Activated naive CD8-positive, alpha-beta T cell treated with anti-CD3 and anti-CD28 coated beads, Interleukin-2, amount 50 U/mL, for 16 hours (primary cell): ENCODE results near the gene ZNF677.
A peak's percentile ranks its signal among the peaks of the same experiment; 100 is the strongest.
"Not testable (repeated sequence)": the region's sequence is repeated elsewhere in the genome, so short reads cannot be mapped to it uniquely, and the experiment has no call there.

ENCODE experiments used
- DNase-seq: peaks from one replicate; pipeline ENCODE4 v3.0.0-alpha.2; 2020; ENCODE audit warnings: low read depth, low spot score

ZNF677 gene

DNA sequence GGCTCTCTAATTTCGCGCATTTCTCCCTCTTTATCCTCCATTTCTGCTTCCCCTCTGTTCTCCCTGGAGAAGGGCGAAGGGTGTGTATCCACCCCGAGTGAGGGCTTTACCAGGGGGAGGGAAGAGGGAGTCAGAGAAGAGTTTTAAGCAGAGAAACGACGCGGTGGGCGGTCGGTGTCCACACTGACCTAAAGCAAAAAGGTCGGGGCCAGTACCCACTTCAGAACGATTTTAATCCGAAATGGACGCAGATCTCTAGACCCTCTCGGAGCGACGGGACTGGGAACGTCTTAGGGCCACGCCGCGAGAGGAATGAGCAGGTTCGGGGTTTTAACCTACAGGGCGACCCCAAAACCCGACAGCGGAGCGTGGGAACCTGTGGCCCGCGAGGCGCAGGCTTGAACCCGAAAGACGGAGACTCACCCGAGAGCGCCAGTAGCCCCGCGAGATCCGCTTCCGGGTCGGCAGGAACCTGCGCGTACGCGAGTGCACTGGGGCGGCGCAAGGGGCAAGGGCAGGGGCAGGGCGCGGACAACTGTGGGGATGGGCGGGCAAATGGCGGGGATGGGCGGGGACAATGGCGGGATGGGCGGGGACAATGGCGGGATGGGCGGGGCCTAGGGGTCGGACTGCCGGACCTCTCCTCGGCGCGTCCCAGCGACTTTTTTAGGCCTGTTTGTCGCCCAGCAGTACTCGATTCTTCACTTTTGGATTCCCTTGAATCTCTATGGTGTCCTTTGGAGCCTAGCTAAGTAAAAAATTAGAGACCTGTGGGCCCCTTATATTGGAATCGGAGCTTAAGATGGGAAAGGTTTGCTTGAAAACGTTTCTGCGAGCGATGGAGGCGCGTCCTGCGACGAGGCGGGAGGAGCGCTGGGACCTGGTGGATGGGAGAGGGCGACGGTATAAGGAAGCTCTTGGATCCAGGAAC, at the start of gene ZNF677:
ZNF677 (minus strand) TSS at position 463 of the 931 bp plus-strand sequence. CDS start 3,323 bp downstream, outside the sequence.
- peak; percentile 60 for DNase-seq

DNA sequence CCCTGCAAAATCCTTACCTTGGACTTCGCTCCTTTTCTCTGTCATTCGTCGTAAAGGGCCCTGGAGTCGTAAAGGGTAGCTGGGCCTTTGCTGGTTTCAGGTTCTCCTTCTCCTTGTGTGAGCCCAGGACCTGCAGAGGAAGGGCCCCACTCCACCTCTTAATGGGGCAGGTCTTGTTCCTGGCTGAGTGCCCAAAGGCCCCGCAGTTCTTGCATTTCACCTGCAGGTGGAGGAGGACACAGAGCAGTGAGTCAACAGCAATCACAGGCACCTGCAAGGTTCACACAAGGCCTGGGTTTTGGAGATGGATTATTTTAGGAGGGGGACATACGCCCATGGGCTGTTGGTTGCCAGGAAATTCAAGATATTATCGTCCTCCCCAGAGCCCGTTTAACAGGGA, 46.7 kb upstream of the ZNF677 start:
- not testable (repeated sequence) for DNase-seq

DNA sequence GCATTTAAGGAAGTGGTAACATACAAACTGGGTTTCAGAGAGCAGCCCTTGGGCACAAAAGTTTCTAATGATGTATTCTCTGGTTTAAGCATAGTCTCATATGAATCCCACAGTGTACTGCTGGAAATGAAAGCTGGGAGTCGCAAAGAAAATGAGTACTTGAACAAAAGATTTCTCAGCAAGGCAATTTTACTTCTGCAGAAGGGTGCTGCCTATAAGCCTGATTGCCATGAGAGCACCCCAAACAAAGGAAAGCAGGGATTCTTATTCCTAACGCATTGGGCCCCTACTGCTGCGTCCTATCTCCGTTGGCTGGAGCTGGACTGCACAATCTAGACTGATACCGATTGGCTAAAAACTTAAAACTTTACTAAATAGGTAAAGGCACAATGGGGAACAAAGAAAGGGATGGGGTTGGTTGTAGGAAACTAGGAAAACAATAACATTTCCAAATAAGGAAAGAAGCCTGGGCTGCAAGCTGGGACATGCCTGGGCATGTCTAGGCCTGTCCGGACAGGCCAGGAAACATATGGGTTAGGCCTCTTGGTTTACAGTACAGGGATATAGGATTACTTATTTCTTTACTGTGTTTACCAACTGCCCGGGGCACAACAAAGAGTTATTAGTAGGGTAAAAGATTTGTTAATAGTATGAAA, 40.2 kb upstream of the ZNF677 start:
- DNase-seq: no peak

DNA sequence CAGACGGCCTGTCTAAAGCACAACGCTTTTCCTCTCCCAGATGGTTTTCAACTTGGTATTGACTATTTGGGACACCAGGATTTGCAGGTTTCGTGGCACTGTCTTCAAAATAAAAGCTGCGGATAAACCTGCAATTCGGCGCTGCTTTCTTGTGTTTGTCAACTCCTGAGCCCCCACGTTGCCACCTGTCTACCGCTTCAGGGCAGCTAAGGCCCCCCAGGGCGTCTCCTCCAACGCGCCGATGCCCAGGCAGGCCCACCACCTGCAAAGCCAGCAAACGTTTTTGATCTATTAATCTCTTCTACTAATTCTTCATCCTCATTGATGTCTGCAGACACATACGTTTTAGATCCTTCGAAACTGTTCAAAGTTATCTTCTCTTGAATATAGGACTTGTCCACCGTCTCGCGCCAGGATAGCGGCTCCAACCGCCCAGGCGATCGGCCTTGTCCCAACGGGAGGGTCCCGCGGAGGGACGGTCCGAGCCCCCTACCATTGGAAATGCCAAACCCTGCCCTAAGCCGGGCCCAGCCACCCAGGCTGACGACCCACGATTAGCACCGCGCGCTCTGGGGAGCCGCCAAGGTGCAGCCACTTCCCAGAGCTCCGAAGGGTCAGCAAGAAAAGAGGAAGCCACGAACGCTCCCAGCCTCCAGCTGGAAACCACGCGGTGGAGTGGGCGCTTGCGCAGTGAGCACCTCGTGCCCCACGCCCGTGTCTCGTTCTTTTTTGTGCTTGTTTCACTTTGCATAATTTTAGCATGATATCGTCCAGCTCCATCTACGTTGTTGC, 36.3 kb upstream of the ZNF677 start:
- no peak for DNase-seq

DNA sequence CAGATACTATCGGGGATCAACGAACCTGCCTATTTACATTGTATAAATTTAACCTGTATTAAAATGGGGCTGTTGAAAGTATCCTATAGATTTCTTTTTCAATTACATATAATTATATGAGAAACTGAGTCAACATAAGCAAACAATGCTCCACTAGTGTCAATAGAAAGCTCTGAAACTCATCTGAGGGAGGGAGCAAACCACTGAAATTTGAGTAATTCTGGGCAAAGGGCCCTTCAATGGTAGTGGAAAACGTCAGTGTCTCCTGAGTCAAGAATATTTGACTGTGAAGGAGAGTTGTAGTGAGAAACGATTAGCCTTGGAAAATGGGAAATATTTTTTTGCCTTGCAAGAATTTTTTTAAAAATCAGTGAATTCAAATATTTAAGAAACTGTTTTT, 30.4 kb upstream of the ZNF677 start:
- DNase-seq: no peak

DNA sequence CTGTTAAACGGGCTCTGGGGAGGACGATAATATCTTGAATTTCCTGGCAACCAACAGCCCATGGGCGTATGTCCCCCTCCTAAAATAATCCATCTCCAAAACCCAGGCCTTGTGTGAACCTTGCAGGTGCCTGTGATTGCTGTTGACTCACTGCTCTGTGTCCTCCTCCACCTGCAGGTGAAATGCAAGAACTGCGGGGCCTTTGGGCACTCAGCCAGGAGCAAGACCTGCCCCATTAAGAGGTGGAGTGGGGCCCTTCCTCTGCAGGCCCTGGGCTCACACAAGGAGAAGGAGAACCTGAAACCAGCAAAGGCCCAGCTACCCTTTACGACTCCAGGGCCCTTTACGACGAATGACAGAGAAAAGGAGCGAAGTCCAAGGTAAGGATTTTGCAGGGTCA, 27.3 kb upstream of the ZNF677 start:
- DNase-seq: not testable (repeated sequence)

DNA sequence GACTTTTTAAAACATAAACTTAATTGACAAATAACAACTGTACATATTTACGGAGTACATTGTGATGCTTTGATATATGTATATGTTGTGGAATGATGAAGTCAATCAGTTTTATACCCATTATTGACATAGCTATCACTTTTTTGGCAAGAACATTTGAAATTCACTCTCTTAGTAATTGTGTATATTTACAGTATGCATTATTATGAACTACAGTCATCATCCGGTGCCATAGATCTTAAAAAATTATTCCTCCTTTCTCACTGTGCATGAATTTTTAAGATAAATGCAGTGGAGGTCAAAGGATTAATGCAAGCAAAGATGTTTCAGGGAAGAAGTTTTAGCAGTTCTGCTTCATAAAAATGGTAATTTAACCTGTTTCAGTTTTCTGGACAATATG, 20.8 kb upstream of the ZNF677 start:
- DNase-seq: no peak

DNA sequence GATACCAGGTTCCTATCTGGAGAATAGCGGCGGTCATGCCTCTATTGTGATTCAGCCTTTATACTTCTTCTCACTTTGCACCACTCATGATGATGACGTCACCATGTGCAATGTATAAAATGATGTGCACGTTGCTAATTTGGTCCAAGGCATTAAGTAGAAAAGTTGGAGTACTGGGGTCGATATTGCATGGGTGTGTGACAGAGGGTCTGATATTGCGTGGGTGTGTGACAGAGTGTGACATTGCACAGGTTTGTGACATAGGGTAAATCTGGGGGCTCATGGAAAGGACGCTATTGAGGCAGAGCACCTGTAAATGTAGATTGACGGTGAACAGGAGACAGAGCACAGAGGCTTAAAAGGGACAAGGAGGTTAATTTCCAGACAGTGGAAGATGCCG, 17.4 kb upstream of the ZNF677 start:
- no peak for DNase-seq

DNA sequence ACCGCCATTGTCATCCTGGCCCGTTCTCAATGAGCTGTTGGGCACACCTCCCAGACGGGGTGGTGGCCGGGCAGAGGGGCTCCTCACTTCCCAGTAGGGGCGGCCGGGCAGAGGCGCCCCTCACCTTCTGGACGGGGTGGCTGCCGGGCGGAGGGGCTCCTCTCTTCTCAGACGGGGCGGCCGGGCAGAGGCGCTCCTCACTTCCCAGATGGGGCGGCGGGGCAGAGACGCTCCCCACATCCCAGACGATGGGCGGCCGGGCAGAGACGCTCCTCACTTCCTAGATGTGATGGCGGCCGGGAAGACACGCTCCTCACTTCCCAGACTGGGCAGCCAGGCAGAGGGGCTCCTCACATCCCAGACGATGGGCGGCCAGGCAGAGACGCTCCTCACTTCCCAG, 15.2 kb upstream of the ZNF677 start:
- DNase-seq: not testable (repeated sequence)

DNA sequence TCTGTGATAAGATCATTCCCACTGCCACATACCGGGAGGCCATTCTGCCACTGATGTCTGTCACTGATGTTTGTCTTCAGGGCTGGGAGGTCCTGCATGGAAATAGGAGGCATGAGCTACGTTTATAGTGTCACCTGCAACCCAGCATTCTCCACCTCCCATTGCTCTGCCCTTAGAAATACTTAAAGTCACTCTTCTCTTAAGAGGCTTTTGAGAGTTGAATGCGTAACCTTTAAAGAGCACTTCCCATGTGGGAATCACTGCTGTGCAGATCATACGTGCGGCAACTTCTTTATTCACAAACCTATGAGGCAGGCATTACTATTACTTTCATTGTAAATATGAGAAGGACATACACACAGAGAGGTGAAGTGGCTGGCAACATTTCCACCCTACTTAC, 12.9 kb upstream of the ZNF677 start, which contains the start of gene VN1R4:
VN1R4 (minus strand) TSS at position 101 of the 400 bp plus-strand sequence; CDS start at position 43, 58 bp downstream.
- not testable (repeated sequence) for DNase-seq

DNA sequence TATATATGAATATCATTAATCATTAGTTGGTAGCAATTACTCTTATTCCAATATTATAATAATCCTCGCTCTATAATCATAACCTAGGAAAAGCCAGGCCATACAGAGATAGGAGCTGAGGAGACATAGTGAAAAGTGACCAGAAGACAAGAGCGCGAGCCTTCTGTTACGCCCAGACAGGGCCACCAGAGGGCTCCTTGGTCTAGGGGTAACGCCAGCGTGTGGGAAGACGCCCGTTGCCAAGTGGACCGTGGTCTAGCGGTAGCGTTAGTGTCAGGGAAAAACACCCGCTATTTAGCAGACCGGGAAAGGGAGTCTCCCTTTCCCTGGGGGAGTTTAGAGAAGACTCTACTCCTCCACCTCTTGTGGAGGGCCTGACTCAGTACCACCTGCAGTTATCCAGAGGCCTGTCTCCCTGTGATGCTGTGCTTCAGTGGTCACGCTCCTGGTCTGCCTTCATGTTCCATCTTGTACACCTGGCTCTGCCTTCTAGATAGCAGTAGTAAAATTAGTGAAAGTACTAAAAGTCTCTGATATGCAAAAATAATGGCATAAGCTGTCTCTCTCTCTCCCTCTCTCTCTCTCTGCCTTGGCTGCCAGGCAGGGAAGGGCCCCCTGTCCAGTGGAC, 3.2 kb upstream of the ZNF677 start, which contains the start of gene VN1R2:
VN1R2 (plus strand) TSS at position 578 of the 628 bp plus-strand sequence. CDS start 84 bp downstream, outside the sequence.
- DNase-seq: not testable (repeated sequence)

DNA sequence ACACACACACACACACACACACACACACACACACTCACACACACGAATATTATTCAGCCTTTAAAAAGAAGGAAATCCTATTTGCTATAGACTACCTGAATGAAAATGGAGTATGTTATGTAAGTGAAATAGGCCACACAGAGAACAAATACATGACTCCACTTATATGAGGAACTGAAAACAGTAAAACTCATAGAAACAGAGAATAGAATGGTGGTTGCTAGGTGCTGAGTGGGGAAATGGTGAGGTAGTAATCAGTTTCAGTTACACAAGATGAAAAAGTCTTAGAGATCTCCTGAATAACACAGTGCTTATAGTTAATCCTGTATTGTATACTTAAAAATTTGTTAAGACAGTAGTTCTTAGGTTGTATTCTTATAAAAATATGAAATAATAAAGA, 8.2 kb downstream of the ZNF677 start:
- DNase-seq: no peak

DNA sequence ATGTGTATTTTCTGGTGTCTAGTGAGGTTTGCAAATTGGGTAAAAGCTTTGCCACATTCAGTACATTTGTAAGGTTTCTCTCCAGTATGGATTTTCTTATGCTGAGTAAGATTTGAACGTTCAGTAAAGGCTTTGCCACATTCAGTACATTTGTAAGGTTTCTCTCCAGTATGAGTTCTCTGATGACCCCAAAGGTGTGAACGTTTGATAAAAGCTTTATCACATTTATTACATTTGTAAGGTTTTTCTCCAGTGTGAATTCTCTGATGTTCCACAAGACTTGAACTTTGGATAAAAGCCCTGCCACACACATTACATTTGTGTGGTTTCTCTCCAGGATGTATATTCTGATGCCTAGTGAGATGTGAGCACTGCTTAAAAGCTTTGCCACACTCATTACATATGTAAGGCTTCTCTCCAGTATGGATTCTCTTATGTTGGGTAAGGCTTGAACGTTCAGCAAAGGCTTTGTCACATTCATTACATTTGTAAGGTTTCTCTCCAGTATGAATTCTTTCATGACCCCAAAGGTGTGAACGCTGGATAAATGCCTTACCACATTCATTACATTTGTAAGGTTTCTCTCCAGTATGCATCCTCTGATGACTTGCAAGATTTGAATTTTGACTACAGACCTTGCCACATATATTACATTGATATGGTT, 17.4 kb downstream of the ZNF677 start:
- no peak for DNase-seq

DNA sequence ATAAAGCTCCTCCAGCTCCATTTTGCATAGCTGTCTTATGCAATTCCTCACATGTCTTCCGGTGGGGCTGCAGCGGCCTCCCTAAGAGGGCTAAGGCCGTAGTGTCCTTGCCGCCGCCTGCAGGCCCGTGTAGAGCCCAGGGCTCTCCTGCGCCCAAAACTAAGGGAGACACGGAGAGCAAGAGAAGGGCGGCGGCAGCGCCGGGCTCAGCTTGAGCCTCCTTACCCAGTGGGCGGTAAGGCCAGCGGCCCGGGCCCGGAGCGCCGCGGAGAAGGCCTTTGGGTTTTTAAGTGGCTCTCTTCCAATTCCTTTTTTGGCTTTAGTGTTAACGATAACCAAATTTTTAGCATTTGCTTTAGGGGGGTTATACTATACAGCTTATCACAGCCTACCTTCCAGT, 30.1 kb downstream of the ZNF677 start:
- no peak for DNase-seq

DNA sequence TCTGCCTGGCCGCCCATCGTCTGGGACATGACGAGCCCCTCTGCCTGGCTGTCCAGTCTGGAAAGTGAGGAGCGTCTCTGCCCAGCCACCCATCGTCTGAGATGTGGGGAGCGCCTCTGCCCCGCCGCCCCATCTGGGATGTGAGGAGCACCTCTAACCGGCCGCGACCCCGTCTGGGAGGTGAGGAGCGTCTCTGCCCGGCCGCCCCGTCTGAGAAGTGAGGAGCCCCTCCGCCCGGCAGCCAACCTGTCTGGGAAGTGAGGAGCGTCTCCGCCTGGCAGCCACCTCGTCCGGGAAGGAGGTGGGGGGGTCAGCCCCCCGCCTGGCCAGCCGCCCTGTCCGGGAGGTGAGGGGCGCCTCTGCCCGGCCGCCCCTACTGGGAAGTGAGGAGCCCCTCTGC, 32.0 kb downstream of the ZNF677 start:
- not testable (repeated sequence) for DNase-seq

DNA sequence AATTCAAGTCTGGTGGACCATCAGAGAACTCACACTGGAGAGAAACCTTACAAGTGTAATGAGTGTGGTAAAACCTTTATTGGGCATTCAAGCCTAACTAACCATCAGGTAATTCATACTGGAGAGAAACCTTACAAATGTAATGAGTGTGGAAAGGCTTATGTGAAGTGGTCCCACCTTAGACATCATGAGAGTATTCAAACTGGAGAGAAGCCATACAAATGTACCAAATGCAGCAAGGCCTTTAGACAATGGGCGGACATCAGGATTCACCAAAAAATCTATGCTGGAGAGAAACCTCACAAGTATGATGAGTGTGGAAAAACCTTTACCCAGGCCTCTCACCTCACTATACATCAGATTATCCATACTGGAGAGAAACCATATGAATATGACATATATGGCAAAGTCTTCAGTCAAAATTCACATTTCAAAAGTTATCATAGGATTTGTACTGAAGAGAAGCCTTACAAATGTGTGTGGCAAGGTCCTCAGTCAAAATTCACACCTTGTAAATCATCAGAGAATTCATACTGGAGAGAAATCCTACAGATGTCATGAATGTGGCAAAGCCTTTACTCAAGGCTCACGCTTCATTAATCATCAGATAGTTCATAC, 41.9 kb downstream of the ZNF677 start:
- no peak for DNase-seq

DNA sequence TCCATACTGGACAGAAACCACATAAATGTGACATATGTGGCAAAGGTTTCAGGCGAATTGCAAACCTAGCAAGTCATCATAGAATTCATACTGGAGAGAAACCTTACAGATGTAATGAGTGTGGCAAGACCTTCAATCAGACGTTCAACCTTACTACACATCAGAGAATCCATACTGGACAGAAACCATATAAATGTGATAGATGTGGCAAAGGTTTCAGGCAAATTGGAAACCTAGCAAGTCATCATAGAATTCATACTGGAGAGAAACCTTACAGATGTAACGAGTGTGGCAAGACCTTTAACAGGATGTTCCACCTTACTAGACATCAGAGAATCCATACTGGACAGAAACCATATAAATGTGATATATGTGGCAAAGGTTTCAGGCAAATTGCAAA, 43.1 kb downstream of the ZNF677 start:
- DNase-seq: not testable (repeated sequence)

DNA sequence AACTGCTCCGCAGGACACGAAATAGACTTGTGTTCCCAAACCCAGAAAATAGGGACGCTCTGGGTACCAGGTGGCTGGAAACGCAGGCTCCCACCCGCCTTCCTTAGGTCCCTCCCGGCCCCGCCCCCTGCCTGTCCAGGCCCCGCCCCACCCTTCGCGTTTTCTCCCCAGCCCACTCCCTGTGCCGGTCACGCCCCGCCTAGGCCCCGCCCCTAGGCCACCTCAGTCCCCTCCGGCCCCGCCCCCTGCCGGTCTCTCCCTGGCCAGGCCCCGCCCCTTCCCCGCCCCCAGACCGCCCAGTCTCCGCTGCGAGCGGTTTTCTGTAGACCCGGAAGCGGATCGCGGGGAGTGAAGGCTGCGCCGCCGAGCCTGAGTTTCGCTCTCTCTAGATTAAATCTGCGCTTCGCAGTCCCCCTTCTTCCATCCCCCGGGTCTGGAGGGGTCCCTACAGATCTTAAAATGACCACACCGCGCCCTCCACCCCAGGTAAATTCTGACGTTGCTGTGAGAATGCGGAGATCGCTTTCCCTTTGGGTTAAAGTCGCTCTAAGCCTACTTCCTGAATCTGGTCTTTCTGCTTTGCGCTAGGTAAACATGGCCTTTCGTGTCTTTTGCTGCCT, 57.8 kb downstream of the ZNF677 start:
- DNase-seq: peak; percentile 98

DNA sequence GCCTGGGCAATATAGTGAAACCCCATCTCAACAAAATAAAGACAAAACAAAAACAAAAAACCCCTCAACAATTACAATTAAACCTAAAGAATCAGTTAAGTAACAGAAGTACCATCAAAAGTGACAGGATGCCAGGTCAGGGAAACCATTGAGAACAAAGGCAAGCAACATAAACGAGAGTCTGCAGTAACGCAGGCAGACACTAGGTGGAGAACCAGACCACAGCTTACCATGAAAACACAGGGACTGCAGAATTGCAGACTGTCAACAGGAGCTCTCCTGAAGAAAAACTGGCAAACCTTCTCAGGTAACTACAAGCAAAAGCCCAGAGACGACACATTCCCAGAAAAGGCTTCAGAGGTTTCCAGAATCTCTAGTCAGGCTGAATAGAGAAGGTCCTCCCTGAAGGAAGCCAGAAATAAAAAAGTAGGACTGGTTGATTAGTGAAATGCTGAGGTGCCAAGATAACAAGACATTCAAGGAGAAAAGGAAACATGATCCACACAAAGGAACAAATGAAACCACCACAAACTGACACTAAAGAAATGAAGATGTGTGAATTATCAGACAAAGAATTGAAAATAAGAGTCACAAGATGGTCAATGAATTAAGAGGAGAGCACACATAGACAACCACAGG, 59.3 kb downstream of the ZNF677 start:
- DNase-seq: peak; percentile 27
